ENCODE measurements around the gene ARHGEF28. TPM values are rescaled to one million over a fixed set of nuclear protein-coding genes. Genes with fewer than 3 reads are reported as not detected.

The ARHGEF28 gene
- total and polyA plus RNA-seq, 2 of the 13 experiments (the other 11 are each of a cell fraction or from before 2014, with no cell fraction given), result 17.4 to 34.1 TPM

DNA sequence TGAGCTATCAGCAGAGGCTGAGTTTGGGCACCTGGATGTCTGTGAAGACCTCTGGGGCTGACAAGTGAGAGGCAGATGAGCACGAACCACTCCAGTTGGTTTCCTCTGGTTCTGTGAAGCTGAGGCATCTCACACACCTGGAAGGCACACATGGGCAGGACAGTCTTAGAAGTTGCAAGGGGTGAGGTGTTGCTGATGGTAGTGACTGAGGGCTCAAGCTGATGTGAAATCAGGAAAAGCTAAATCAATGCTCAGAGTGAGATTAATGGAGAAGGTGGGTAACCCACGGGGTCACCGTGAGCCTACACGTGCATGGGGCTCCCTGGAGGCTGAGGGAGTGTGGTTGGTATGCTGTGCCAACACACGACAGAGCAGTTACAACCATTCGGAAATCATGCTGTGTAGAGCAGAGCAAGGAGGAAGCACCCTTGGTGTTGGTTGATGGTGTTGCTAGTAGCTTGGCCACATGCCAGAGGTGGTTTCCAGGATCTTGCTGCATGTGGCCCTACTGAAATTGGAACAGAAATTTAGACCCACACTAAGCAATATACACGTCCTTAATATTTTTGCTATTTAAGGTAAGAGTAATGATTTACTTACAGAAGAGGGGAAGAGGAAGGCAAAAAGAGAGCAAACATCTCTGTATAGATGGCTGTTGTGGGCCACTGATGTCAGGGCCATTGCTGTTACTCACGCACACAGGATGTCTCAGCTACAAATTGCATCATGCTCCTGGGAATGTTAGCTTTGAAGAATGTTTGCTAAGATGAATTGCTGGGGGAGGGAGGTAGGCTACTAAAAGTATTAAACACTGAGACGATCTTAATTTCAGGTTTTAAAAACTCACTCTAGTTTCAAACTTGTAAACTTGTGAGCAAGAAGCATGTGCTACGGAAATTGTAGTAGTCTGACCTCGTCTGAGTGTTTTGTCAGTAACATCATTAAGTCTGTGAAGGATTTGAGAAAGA is 170.5 kb downstream of the ARHGEF28 start (continued):
- TF ChIP-seq ZNF782 (CRISPR knock-in tag; IDR thresholded peaks at IDR 0.05; ENCODE audit: borderline replicate concordance) (no peak), ZNF781 (CRISPR knock-in tag; IDR thresholded peaks at IDR 0.05; ENCODE audit: borderline replicate concordance, not compliant biosample characterization) (no peak), PPARG (CRISPR knock-in tag; conservative IDR thresholded peaks at IDR 0.05) (no peak), ZFP90 (CRISPR knock-in tag; IDR thresholded peaks at IDR 0.05; ENCODE audit: borderline replicate concordance) (no peak), SP1 (IDR thresholded peaks at IDR 0.05) (no peak), SP1 (CRISPR knock-in tag; IDR thresholded peaks at IDR 0.05) (no peak), GTF2F1 (IDR thresholded peaks at IDR 0.05; ENCODE audit: low read length) (no peak), ZNF234 (CRISPR knock-in tag; conservative IDR thresholded peaks at IDR 0.05) (no peak), ZSCAN20 (CRISPR knock-in tag; IDR thresholded peaks at IDR 0.05; ENCODE audit: borderline replicate concordance) (no peak), HDAC1 (CRISPR knock-in tag; IDR thresholded peaks at IDR 0.05) (peak; percentile 37; the same call in 1 of the 2 replicates), ZNF12 (CRISPR knock-in tag; IDR thresholded peaks at IDR 0.05) (no peak; the same call in 1 of the 2 replicates), ZNF318 (CRISPR knock-in tag; IDR thresholded peaks at IDR 0.05) (no peak), PCBP2 (optimal IDR thresholded peaks at IDR 0.05; ENCODE audit: low read depth, low read length, poor library complexity, severe bottlenecking) (no peak), CHCHD3 (CRISPR knock-in tag; IDR thresholded peaks at IDR 0.05) (no peak), HOXA7 (CRISPR knock-in tag; IDR thresholded peaks at IDR 0.05) (no peak)
- TF ChIP-seq, protein P1, sequence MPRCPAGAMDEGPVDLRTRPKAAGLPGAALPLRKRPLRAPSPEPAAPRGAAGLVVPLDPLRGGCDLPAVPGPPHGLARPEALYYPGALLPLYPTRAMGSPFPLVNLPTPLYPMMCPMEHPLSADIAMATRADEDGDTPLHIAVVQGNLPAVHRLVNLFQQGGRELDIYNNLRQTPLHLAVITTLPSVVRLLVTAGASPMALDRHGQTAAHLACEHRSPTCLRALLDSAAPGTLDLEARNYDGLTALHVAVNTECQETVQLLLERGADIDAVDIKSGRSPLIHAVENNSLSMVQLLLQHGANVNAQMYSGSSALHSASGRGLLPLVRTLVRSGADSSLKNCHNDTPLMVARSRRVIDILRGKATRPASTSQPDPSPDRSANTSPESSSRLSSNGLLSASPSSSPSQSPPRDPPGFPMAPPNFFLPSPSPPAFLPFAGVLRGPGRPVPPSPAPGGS (CRISPR knock-in tag; IDR thresholded peaks at IDR 0.05), result no peak
- TF ChIP-seq, protein P2, sequence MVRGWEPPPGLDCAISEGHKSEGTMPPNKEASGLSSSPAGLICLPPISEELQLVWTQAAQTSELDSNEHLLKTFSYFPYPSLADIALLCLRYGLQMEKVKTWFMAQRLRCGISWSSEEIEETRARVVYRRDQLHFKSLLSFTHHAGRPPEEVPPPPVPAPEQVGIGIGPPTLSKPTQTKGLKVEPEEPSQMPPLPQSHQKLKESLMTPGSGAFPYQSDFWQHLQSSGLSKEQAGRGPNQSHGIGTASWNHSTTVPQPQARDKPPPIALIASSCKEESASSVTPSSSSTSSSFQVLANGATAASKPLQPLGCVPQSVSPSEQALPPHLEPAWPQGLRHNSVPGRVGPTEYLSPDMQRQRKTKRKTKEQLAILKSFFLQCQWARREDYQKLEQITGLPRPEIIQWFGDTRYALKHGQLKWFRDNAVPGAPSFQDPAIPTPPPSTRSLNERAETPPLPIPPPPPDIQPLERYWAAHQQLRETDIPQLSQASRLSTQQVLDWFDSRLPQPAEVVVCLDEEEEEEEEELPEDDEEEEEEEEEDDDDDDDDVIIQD (CRISPR knock-in tag; IDR thresholded peaks at IDR 0.05; ENCODE audit: low read depth), result peak; percentile 55; the same call in 1 of the 2 replicates
